A673 (cell line): ENCODE results near the gene TTLL5. TPM values are rescaled to one million over a fixed set of nuclear protein-coding genes. Genes with fewer than 3 reads are reported as not detected.

Experiments used
- BruUV-seq: library from RNA; stranded (reverse); fragments of 400-500 nt; replicated peaks from 2 replicates; lab custom pipeline; 2021; lab: Mats Ljungman, UMichigan
- CTCF ChIA-PET: fragments of 300-600 bp; sonication (Branson Sonifier 250); formaldehyde crosslinking; loops from one replicate; lab custom pipeline; 2022; ENCODE audit warnings: antibody characterized with exemption; lab: Charles Lee
- POLR2A ChIA-PET: fragments of 300-600 bp; sonication (Branson Sonifier 250); formaldehyde crosslinking; loops from one replicate; lab custom pipeline; 2022; ENCODE audit warnings: antibody characterized with exemption; ENCODE audit not compliant: low non-redundant PET; lab: Charles Lee
- DNase-seq: peaks from one replicate; pipeline ENCODE4 v3.0.0-alpha.2; 2015; ENCODE audit warnings: low spot score
- H3K27ac ChIP-seq: fragments of 200-600 bp; sonication (generic); 2 replicates; pipeline ENCODE4 v1.5.1; 2016; ENCODE audit warnings: mixed run types, low read depth, mild to moderate bottlenecking, mixed read lengths, antibody characterized with exemption, low read length; ENCODE audit not compliant: poor library complexity, severe bottlenecking
- H3K27me3 ChIP-seq: fragments of 200-600 bp; sonication (generic); replicated peaks from 2 replicates; pipeline ENCODE4 v1.6.1; 2017; ENCODE audit warnings: mixed run types, low read depth, mild to moderate bottlenecking, mixed read lengths, antibody characterized with exemption, low read length; ENCODE audit not compliant: insufficient read depth, poor library complexity
- H3K36me3 ChIP-seq: fragments of 200-600 bp; sonication (generic); 2 replicates; pipeline ENCODE4 v1.6.1; 2016; ENCODE audit warnings: mixed run types, mild to moderate bottlenecking, mixed read lengths, antibody characterized with exemption, low read length; ENCODE audit not compliant: insufficient read depth, poor library complexity, severe bottlenecking
- H3K4me1 ChIP-seq: fragments of 200-600 bp; sonication (generic); 2 replicates; pipeline ENCODE4 v1.6.1; 2017; ENCODE audit warnings: mixed run types, mild to moderate bottlenecking, mixed read lengths, antibody characterized with exemption, low read length; ENCODE audit not compliant: insufficient read depth, poor library complexity, severe bottlenecking
- H3K4me3 ChIP-seq: fragments of 200-600 bp; sonication (generic); 2 replicates; pipeline ENCODE4 v1.5.1; 2016; ENCODE audit warnings: low read depth, mixed run types, mild to moderate bottlenecking, mixed read lengths, low read length; ENCODE audit not compliant: poor library complexity, severe bottlenecking
- H3K9me3 ChIP-seq: fragments of 200-600 bp; sonication (generic); 2 replicates; pipeline ENCODE4 v1.6.1; 2016; ENCODE audit warnings: mixed run types, low read depth, mild to moderate bottlenecking, mixed read lengths, antibody characterized with exemption, low read length; ENCODE audit not compliant: poor library complexity, severe bottlenecking
- CTCF ChIP-seq: fragments of 300-800, 200-600 bp; sonication (generic); conservative IDR thresholded peaks from 2 replicates; pipeline ENCODE4 v1.5.1; 2017; ENCODE audit warnings: low read depth, mild to moderate bottlenecking, antibody characterized with exemption, low read length, moderate library complexity, mixed read lengths
- EZH2 ChIP-seq: fragments of 200-600 bp; sonication (generic); IDR thresholded peaks from 2 replicates; pipeline ENCODE4 v1.6.1; 2017; ENCODE audit warnings: borderline replicate concordance, low read depth, mild to moderate bottlenecking, mixed read lengths, antibody characterized with exemption, low read length; ENCODE audit not compliant: poor library complexity, severe bottlenecking
- intact Hi-C: fragments of 100-400 bp; cut with micrococcal nuclease; formaldehyde crosslinking; loops from one replicate; pipeline ENCODE4 v1.10.0; 2022; ENCODE audit not compliant: unreplicated experiment
- total RNA-seq: library from RNA; stranded (reverse); gene quantifications from 2 replicates; pipeline ENCODE4 v1.2.3, GENCODE V29; 2021

Gene TTLL5
- total RNA-seq, 1 experiment from 2014 or later = 56.7 TPM

GRCh38 chr14:75934998-75935628 is 274.1 kb downstream of the TTLL5 start:
- BruUV-seq = no TSS peak
- no peaks in the 10 kb centered on the region for H3K4me1 ChIP-seq
- ChIA-PET CTCF (no interaction called here), POLR2A (no interaction called here)
- no peak overlapping the region for H3K4me3 ChIP-seq
- no peaks in the 10 kb centered on the region for H3K27me3 ChIP-seq
- TF ChIP-seq CTCF (no peak), EZH2 (no peak)
- H3K9me3 ChIP-seq = no peaks in the 10 kb centered on the region
- intact Hi-C loops = no loop called here
- H3K36me3 ChIP-seq = no peaks in the 10 kb centered on the region
- no peak overlapping the region for H3K27ac ChIP-seq
- DNase-seq = no peak

- H3K27ac ChIP-seq = no peak overlapping the region
- POLR2A ChIA-PET = no interaction called here
- H3K4me1 ChIP-seq = no peaks in the 10 kb centered on the region
Measured at GRCh38 chr14:75939200-75939599, 278.2 kb downstream of the TTLL5 start.

GRCh38 chr14:75941030-75941429 is 280.0 kb downstream of the TTLL5 start:
- Histone ChIP-seq H3K36me3 (no peaks in the 10 kb centered on the region), H3K27ac (no peak overlapping the region), H3K4me3 (no peak overlapping the region), H3K9me3 (no peaks in the 10 kb centered on the region), H3K4me1 (no peaks in the 10 kb centered on the region), H3K27me3 (no peaks in the 10 kb centered on the region)
- ChIA-PET POLR2A (no interaction called here), CTCF (no interaction called here)
- intact Hi-C loops = no loop called here
- no peak for DNase-seq
- TF ChIP-seq CTCF (no peak), EZH2 (no peak)
- no TSS peak for BruUV-seq

More at GRCh38 chr14:75939200-75939599, 278.2 kb downstream of the TTLL5 start:
- BruUV-seq = no TSS peak
- Histone ChIP-seq H3K4me3 (no peak overlapping the region), H3K9me3 (no peaks in the 10 kb centered on the region), H3K36me3 (no peaks in the 10 kb centered on the region), H3K27me3 (no peaks in the 10 kb centered on the region)
- no peak for TF ChIP-seq CTCF
- no peak for TF ChIP-seq EZH2
- intact Hi-C loops = no loop called here
- CTCF ChIA-PET = interaction anchor here (0.6 kb wide), 1 partner anchor 108 kb away, joined by 3 read pairs; no protein-coding TSS in a partner anchor
- DNase-seq = no peak
